ENCODE data around the gene CDKL1.
A peak's percentile ranks its signal among the peaks of the same experiment; 100 is the strongest.
"Not testable (repeated sequence)": the region's sequence is repeated elsewhere in the genome, so short reads cannot be mapped to it uniquely, and the experiment has no call there.

Gene CDKL1

DNA sequence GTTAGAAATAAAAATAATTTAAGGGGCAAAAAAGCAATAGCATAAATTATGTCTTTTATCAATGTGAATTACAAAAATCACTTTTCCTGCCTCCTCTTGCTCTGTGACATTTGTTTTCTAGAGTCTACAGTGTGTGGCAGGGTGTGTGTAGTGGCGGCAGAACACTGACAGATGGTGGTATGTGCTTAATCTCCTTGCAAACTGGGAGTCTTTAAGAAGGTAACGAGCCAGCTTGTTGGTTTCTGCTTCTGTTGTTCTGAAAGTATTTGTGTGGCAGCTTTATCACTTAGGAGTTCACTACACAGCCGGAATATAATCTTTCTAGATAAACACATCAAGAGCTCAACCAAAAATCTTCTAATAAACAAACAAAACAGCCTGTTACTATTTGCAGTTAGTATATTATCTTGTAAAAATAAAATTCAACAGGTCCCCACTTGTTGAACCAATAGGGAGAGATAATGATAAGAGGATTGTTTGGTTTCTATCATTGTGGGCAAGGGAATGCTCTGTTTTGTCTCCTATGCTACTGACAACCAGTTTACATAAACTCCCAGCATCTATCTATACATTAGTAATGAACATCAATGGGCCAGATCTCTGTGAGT, 13.0 kb downstream of the CDKL1 start:
- DNase-seq: peak; percentile 51

DNA sequence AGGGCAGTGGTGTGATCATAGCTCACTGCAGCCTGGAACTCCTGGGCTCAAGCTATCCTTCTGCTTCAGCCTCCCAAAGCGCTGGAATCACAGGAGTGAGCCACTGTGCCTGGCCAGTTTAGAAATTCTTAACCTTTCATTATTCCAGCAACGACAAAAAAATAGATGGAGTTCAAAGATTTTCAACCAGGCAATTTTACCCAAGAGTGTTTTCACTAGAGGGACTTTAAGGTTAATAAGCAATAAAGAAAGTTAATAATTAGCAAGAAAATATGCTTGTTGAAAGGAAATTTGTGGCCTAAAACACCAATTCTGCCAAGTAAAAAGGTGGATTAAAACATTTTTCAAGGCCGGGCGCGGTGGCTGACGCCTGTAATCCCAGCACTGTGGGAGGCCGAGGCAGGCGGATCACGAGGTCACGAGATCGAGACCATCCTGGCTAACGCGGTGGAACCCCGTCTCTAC, 14.8 kb downstream of the CDKL1 start:
- no peak for DNase-seq

GRCh38 chr14:50381008-50381407, 15.7 kb downstream of the CDKL1 start:
- no peak for DNase-seq

- no peak for DNase-seq
Measured at GRCh38 chr14:50380455-50380854, 16.2 kb downstream of the CDKL1 start.

GRCh38 chr14:50379563-50379962, 17.1 kb downstream of the CDKL1 start:
- no peak for DNase-seq

DNA sequence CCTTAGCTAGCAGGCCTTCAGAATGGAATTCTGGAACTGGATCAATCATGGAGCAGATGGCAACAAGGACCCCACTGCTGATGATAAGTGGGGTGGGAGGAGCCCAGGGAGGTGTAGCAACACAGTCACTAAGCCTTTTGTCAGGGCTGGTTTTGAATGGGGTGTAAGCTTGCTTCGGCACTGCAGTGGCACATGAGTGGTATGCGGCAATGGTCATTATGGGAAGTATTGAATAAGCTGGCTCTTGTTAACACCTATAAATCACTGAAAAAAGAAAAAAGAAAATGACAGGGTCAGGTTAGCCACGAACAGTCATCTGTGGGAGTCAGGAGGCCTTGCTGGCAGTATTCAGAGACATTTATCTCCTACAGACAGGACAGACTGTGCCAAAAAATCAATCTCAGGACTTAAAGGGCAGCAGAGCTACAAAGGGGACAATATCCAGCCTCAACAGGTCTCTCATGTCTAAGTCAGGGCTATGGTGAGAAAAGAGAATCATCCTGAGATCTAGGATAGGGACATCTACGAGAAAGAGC, 19.1 kb downstream of the CDKL1 start:
- DNase-seq: no peak

- no peak for DNase-seq
Measured at GRCh38 chr14:50375760-50376159, 20.9 kb downstream of the CDKL1 start.

DNA sequence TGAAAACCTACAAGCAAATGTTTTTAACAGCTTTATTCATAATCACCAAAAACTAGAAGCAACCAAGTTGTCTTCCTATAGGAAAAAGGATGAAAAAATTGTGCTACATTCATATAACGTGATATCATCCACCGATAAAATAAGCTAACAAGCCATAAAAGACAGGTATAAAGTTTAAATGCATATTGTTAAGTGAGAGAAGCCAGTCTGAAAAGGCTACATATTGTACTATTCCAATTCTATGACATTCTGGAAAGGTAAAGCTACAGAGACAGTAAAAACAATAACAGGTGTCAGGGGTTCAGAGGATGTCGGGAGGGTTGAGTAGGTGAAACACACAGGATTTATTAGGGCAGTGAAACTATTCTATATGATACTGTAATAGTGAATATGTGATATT, 22.7 kb downstream of the CDKL1 start:
- no peak for DNase-seq

DNA sequence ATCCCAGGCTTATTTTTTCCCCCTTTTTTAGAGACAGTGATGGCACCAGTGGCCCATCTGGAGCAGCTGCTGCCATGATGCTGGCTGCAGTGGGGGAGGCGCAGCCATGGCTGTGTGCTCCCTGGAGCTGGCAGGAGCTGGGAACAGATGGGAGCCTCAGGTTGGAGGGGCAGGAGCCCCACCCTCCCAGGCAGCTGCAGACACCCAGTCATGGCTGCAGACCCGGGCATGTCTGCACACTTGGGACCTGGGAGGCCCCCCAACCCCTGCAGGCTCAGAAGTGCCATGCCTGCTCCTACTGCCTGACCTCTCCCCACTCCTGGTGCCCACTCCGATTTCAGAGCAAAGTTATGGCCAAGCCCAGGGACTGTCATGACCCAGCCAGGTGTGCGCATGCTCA, 25.1 kb downstream of the CDKL1 start:
- peak; percentile 78 for DNase-seq

DNA sequence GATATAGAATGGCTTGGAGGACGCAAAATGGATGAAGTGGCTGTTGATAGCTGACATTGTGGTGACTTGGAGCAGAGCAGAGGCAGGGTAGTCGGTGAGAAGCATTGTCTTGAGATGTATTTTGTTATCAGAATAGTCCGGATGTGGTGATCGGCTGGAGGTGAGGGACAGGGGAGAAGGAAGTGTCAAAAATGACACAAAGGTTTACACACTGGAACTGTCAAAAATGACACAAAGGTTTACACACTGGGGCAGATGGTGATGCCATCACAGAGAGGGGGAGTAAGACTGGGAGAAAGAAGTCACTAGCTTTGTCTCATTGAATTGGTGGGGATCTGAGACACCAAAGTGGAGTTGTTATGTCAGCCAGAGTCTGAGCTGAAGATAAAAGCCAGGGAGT, 30.1 kb downstream of the CDKL1 start:
- no peak for DNase-seq

GRCh38 chr14:50366115-50366514, 30.6 kb downstream of the CDKL1 start:
- no peak for DNase-seq

DNA sequence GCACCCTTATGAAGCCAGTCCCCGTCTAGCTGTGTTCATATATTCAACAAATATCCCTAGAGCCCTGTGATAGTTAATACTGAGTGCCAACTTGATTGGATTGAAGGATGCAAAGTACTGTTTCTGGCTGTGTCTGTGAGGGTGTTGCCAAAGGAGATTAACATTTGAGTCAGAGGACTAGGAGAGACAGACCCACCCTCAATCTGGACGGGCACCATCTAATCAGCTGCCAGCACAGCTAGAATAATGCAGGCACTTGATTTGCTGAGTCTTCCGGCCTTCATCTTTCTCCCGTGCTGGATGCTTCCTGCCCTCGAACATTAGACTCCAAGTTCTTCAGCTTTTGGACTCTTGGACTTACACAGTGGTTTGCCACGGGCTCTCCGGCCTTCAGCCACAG, 31.1 kb downstream of the CDKL1 start:
- DNase-seq: not testable (repeated sequence)

- no peak for DNase-seq
Measured at GRCh38 chr14:50364792-50365191, 31.9 kb downstream of the CDKL1 start.

GRCh38 chr14:50363714-50364111, 33.0 kb downstream of the CDKL1 start:
- no peak for DNase-seq

DNA sequence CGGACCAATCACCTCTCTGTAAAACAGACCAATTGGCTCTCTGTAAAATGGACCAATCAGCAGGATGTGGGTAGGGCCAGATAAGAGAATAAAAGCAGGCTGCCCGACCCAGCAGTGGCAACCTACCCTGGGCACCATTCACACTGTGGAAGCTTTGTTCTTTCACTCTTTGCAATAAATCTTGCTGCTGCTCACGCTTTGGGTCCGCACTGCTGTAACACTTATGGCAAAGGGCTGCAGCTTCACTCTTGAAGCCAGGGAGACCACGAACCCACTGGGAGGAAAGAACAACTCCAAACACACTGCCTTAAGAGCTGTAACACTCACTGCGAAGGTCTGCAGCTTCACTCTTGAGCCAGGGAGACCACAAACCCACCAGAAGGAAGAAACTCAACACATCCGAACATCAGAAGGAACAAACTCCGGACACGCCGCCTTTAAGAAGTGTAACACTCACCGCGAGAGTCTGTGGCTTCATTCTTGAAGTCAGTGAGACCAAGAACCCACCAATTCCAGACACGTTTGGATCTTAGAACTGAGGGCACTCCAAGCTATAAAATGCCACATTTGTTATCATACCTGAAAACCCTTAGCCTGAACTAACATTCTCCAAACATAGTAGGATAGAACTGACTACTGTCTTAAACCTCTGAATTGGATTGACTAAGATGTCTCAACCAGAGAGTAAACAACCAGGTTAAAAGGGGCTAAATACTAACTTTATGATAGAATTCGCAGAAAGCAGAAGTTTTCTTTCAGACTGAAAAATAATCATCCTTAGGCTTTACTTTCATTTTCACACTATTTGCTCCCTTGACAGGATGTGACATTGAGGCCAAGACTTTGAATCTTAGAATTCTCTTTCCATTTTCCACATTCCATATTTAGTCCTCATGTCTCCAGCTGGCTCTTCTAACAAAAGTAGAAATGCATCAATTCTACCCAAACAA, 33.6 kb downstream of the CDKL1 start:
- no peak for DNase-seq

DNA sequence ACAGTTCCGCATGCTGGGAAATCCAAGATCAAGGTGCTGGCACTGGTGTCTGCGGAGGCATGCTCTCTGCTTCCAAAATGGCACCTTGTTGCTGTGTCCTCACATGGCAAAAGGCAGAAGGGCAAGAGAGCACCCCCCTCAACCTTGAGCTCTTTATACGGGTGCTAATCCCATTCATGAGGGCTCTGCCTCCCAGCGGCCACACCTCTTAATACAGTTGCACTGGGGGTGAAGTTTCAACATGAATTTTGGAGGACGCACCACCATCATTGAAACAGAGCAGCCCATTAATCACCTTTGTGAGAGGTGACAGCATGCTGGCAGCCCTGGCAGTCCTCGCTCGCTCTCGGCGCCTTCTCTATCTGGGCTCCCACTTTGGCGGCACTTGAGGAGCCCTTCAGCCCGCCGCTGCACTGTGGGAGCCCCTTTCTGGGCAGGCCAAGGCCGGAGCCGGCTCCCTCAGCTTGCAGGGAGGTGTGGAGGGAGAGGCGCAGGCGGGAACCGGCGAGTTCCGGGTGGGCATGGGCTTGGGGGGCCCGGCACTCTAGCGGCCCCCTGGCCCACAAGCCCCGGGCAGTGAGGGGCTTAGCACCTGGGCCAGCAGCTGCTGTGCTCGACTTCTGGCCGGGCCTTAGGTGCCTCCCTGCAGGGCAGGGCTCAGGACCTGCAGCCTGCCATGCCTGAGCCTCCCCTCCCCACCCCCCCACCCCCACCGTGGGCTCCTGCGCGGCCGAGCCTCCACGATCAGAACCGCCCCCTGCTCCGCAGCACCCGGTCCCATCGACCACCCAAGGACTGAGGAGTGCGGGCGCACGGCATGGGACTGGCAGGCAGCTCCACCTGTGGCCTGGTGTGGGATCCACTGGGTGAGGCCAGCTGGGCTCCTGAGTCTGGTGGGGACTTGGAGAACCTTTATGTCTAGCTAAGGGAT, 34.9 kb downstream of the CDKL1 start:
- DNase-seq: not testable (repeated sequence)

DNA sequence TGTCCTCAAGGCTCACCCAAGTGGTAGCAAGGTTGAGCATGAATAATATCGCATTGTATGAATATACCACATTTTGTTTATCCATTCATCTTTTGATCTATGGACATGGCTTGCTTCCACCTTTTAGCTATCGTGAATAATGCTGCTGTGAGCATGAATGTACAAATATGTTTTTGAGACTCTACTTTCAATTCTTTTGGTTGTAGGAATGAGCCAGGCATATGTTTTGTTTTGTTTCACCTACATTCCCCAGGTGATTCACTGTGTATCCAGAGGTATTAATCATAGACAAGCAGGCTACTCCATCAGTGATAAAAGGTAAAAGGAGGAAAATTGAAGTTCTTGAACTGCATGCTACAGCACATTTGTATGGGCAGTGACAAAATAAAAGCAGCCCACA, 35.8 kb downstream of the CDKL1 start:
- no peak for DNase-seq

DNA sequence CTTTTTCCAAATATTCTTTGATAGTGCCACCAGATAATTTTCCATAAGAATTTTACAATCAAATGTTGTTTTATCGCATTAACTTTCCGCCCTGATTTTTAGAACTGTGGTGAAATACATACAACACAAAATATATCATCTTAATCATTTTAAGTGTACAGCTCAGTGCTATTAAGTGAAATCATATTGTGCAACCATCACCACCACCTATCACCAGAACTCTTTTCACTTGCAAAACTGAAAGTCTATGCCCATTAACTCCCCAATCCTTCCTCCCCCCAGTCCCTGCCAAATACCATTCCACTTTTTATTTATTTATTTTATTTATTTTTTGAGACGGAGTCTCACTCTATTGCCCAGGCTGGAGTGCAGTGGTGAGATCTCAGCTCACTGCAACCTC, 36.6 kb downstream of the CDKL1 start:
- no peak for DNase-seq

DNA sequence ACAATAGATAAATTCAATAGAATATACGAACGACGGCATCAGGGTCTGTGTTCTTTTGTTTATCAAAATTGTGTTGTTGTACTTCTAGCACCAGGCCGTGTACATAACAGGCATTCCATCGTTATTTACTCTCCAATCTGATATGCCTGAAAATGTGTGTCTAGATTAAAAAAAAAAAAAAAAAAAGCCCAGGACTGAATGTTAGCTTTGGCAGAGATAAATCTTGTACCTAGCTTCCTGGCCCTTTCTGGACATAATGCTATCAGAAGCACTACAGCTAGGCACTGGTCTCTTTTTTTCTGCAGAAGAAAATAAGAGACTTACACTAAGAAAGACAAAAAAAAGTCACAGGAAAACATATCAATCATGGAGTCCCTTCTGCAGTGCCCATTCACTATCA, 37.0 kb downstream of the CDKL1 start:
- DNase-seq: no peak

DNA sequence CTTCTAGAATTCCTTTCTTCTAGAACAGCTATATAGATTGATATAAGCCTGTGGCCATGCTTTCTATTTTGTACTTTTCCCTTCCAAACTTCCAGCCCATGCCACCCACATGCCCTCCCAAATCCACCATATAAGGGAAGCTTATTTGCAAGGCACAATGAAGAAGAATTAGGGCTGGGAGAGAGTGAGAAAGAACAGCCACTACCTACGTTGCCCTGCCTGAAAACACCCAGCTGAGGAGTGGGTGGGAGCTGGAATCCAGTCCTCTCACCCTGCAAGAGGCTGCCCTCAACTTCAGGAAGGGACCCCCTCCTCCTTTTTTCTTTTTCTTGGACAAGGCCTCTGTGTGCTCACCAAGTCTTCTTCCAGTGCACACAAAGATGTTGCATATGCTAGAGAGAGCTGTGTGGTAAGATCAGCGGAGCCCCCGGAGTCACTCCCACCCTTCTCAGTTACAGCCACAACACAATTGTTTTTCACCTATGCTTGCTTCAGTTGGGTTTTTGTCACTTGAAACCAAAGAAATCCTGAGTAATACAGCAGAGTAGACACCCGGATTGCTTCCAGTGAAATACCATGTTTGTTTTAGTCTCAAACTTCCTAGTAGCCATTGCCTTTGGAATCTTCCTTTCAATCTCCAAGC, 38.8 kb downstream of the CDKL1 start:
- DNase-seq: no peak

- DNase-seq: no peak
Measured at GRCh38 chr14:50357124-50357523, 39.6 kb downstream of the CDKL1 start.

DNA sequence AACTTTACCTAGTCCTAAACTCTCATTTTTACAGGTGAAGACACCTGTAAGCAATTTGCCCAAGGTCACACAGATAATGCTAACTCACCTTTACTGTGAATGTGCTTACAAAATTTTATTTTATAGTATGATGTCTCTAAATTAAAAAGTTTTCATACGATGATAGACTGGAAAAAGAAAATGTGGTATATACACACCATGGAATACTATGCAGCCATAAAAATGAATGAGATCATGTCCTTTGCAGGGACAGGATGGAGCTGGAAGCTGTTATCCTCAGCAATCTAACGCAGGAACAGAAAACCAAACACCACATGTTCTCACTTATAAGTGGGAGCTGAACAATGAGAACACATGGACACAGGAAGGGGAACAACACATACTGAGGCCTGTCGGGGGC, 40.4 kb downstream of the CDKL1 start:
- not testable (repeated sequence) for DNase-seq

Measured in NCI-H1694 treated with DMSO at 0.1 percent for 48 hours (cell line).